Measurements from ENCODE around the gene KIRREL2.
"Not testable (repeated sequence)": the region's sequence is repeated elsewhere in the genome, so short reads cannot be mapped to it uniquely, and the experiment has no call there.

KIRREL2 gene

GRCh38 chr19:35897706-35898451 is 41.2 kb downstream of the KIRREL2 start:
- no peak for DNase-seq (ENCODE audit: low read depth)

GRCh38 chr19:35898499-35898809 is 41.7 kb downstream of the KIRREL2 start:
- DNase-seq (ENCODE audit: low read depth), result no peak

DNA sequence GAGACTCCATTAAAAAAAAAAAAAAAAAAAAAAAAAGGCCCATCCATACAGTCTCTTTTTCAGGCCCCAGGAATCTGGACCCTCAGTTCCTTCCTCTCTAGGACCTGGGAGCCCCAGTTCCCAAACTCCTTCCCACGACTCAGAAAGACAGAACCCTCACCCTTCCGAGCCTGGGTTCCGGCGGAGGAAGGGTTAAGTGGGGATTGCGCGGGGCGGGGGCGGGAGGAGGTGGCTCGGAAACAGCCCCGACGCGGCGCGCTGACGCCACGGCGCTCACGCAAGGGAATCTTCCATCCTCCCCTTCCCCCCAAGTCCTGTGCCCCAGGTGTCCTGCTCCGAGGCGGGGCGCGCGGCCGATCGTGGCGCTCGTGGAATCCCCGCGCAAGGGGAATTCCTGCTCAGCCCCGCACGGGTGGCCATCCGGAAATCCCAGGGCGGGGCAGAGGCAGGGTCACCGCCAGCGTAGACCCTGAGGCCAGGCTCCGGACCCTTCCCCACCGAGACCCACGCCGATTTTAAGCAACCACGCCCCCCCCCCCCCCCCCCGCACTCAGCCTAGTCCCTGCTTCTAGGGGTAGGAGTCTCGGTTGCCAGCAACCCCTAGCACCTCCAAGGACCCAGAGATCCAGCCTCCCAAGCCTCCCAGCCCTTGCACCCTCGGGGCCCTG is 43.0 kb downstream of the KIRREL2 start:
- DNase-seq (ENCODE audit: low read depth), result no peak

DNA sequence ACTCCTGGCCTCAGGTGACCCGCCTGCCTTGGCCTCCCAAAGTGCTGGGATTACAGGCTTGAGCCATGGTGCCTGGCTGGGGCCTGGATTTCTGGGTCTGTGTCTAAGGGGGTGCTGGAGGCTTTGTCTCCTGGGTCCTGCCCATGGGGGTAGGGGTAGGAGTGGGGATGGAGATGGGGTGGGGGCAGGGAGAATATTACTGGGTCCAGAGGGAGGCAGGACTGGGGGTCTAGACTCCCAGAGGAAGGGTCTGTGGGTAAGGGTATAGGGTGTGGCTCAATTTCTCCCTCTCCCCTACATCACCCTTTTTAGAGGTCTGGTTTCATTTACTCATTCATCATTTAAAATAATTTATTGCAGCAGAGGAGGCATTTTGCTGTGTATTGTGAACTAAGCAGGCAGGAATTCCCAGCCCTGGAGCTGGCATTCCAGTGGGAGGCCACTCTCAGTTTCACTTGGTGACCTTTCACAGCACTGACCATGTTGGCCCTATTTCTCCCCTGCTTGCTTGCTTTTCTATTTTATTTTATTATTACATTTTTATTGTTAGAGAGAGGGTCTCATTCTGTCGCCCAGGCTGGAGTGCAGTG is 44.4 kb downstream of the KIRREL2 start:
- DNase-seq (ENCODE audit: low read depth), result peak; percentile 57

DNA sequence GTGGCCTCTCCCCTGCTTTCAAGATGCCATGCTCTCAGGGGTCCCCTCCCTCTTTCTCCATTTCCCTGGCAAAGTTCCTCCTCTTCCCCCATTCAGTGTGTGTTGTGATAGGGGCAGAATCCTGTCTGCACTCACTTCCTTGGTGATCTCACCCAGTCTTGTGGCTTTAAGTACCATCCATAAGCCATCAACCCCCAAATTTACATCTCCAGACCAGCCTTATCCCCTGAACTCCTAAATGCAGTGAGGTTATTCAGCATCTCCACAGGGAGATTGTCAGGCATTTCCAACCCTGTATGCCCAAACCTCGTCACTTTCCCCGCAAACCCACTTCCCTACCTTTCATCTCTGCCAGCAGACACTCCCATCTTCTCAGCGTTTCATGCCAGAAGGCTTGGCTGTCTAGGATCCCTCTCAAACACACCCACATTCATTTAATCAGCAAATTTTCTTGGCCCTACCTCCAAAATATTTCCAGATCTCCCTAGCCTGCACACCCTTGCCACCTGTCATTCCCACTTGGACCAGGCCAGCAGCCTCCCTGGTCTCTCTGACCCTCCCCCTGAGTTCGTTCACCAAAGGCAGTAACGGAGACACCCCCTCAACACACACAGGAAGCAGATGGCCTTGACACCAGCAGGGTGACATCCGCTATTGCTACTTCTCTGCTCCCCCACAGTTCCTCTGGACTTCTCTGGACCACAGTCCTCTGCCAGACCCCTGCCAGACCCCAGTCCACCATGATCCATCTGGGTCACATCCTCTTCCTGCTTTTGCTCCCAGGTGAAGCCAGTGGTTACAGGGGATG is 45.3 kb downstream of the KIRREL2 start, which contains the start of gene HCST:
Gene HCST (plus strand): TSS at position 676 of the 808 bp plus-strand sequence. CDS start 65 bp downstream, at position 741.
- DNase-seq (ENCODE audit: low read depth), result peak; percentile 76

DNA sequence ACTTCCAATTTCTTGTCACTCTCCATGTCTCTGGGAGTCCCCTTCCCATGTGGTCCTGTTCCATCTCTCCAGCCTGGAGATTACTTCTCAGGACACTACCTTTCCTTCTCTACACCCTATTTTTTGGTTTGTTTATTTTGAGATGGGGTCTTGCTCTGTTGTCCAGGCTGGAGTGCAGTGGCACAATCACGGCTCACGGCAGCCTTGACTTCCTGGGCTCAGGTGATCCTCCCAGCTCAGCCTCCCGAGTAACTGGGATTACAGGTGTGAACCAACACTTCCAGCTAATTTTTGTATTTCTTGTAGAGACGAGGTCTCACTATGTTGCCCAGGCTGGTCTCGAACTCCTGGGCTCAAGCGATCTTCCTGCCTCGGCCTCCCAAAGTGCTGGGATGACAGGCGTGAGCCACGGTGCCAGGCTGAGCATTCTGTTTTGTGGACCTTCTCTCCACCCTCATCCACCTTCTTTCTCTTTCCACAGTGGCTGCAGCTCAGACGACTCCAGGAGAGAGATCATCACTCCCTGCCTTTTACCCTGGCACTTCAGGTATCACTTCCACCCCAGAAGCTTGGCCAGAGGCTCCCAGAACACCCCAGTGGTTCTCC is 46.3 kb downstream of the KIRREL2 start:
- DNase-seq (ENCODE audit: low read depth), result no peak

- no peak for DNase-seq (ENCODE audit: low read depth)
Measured at GRCh38 chr19:35903550-35904179, 47.0 kb downstream of the KIRREL2 start.

DNA sequence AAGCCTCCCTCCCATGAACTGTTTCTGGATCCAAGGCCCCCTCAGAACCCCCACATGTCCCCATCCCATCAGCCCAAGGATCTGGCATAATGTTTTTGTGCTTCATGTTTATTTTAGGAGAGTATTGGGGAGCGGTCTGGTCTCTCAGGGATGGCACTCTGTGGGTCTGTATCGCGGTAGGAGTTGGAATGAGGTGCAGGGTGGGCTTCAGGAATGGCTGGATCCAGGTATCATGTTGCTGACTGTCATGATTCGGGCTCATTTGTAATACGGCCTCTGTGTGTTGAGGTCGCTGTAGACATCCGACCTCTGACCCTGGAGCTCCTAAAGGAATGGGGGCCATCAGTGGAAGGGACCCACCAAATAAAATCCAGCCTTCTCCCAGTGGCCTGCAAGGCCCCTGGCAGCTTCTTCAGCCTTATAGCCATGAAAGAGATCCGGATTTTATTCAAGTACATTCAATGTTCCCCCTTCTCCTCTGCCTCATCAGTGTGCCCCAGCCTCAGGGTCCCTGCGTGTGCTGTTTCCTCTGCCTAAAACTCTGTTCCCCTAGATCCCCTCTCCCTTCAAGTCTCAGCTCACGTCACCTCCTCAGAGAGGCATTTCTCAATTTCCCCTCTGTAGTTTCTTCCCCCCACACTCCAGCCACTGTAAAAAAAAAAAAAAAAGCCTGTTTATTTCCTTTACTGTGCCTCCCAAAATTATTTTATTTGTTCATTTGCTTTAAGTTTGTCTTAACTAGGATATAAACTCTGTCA is 47.8 kb downstream of the KIRREL2 start:
- DNase-seq (ENCODE audit: low read depth), result no peak

DNA sequence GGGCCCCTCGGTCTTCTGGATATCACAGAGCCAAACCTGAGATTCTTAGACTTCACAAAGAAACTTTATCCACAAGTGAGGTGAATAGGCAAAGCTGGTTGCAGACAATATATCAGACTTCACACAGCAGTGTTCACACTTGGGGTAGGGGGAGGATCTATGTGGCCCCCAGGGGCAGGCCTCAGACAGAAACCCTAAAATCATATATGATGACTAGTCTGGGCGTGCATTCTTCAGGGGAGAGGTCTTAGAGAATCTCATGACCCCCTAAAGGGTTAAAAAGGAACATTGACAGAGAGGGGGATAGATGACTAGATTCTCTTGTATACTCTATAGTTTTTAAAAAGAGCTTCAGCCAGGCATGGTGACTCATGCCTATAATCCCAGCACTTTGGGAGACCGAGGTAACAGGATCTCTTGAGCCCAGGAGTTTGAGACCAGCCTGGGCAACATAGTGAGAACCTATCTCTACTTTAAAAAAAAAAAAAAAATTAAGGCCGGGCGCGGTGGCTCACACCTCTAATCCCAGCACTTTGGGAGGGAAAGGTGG is 48.5 kb downstream of the KIRREL2 start:
- no peak for DNase-seq (ENCODE audit: low read depth)

- DNase-seq (ENCODE audit: low read depth), result no peak
Measured at GRCh38 chr19:35907377-35907745, 50.6 kb downstream of the KIRREL2 start.

DNA sequence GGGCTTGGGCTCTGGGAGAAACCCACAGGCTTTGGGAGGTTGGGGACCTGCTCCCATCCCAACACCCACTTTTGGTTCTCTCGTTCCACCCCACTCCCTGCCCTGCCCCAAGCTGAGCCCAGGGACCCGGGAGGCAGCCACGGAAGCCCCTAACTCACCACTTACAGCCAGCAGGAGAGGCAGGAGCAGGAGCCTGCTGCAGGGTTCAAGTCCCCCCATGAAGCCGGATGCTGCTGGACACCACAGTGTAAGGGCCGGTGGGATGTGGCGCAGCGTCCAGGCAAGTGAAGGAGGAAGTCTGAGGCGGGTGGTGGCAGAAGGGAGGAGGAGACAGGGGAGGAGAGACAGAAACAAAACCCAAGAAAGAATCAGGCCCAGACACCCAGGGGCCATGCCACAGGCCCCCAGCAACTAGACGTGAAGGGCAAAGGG is 51.3 kb downstream of the KIRREL2 start, which contains the start of gene TYROBP:
Gene TYROBP (minus strand): TSS at position 286 of the 432 bp plus-strand sequence. CDS start 67 bp downstream, at position 219.
- no peak for DNase-seq (ENCODE audit: low read depth)

- no peak for DNase-seq (ENCODE audit: low read depth)
Measured at GRCh38 chr19:35908973-35909683, 52.4 kb downstream of the KIRREL2 start.

GRCh38 chr19:35909684-35910035 is 52.9 kb downstream of the KIRREL2 start:
- no peak for DNase-seq (ENCODE audit: low read depth)

DNA sequence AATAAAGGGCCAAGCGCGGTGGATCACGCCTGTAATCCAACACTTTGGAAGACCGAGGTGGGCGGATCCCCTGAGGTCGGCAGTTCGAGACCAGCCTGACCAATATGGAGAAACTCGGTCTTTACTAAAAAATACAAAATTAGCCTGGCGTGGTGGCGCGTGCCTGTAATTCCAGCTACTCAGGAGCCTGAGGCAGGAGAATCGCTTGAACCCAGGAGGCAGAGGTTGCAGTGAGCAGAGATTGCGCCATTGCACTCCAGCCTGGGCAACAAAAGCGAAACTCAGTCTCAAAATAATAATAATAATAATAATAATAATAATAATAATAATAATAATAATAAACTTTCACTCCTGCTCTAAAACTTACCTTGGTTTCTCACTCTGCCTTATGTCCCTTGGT is 53.6 kb downstream of the KIRREL2 start:
- not testable (repeated sequence) for DNase-seq (ENCODE audit: low read depth)

DNA sequence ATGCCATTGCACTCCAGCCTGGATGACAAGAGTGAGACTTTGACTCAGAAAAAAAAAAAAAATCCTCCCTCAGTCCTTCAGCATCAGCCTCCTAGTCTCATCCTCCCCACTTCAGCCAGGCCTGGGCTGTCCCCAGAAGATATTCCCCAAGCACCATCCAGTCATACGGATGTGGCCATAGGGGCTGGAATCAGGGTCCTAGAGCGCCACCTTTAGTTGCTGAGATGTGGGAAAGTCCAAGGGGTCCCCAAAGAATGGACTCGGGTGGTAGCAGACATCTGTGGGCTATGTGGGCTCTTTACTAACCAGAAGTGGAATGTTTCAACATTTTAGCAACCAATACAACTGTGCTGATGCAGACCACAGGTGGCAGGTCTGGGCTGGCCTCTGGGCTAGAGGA is 54.5 kb downstream of the KIRREL2 start:
- no peak for DNase-seq (ENCODE audit: low read depth)

GRCh38 chr19:35911790-35912189 is 55.1 kb downstream of the KIRREL2 start:
- no peak for DNase-seq (ENCODE audit: low read depth)

- DNase-seq (ENCODE audit: low read depth), result no peak
Measured at GRCh38 chr19:35913589-35913988, 56.9 kb downstream of the KIRREL2 start.

DNA sequence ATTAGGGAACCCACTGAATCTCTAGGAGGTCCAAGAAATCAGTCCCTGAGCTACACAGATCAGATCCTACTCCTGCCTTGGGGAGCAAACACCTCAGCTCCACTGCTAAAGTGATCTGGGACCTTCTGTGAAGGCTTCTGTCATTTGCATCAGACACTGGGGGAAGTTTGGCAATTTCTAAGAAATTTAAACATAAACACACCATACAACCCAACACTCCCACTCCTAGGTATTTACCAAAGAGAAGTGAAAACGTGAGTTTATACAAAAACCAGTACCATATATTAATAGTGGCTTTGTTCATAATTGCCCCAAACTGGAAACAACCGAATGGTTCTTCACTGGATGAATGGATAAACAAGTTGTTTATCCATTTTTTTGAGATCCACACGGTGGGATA is 58.7 kb downstream of the KIRREL2 start:
- DNase-seq (ENCODE audit: low read depth), result no peak

Measured in GM04503 (cell line).